NCI-H2227 treated with DMSO at 0.1 percent for 48 hours (cell line): ENCODE results near the gene CAMSAP2.

Source experiments
- DNase-seq: peaks from one replicate; lab custom pipeline; 2025; lab: John Stamatoyannopoulos, UW

The CAMSAP2 gene

DNA sequence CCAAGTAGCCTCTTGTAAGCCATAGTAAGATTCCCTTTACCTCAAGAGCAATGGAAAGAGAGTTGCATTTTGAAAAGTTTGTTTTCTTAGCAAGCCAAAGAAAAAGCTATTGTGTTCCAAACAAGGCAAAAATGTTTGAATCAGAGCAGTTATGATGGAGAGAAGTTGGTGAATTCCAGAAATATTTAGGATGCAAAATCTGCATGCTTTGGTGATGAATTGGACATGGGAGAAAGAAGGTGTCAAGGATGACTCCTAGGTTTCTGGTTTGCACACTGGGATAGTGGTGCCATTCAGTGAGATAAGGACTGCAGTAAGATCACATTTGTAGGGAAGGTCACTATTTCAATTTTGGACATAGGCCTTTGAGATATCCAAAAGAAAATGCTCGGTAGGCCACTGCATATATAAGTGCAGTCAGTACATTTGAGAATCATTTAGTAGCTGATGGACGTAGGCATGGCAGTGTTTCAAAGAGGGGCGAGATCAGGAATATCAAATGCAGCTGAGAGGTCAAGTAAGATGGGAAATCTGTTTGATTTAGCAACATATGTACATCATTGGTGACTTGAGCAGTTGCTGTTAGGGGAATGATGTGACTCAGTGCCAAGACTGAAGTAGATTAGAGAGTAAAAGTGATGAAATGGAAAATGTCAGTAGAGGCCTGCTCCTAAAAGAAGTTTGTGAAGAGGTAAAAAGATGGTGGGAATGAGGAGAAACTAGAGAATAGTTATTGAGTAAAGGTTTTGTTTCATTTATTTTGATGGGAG, 100.2 kb downstream of the CAMSAP2 start:
- DNase-seq: no peak

DNA sequence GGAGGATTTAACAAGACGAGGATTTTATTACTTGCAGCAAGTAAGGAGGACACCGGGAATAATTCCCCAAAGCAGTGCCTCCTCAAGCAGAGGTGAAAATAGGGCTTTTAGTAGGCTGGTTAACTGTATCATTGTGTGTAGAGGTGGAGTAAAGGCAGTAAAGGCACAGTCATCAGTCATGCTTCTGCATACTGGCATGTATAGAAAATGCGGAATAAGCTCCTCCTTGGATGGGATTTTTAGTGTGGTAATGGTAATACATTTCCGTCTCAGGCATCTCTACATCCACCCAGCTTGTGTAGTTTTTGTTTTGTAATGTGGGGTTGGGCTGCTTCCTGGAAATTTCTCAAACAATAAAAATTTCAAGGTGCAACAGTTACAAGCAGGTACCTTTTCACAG, 106.7 kb downstream of the CAMSAP2 start:
- DNase-seq: no peak

DNA sequence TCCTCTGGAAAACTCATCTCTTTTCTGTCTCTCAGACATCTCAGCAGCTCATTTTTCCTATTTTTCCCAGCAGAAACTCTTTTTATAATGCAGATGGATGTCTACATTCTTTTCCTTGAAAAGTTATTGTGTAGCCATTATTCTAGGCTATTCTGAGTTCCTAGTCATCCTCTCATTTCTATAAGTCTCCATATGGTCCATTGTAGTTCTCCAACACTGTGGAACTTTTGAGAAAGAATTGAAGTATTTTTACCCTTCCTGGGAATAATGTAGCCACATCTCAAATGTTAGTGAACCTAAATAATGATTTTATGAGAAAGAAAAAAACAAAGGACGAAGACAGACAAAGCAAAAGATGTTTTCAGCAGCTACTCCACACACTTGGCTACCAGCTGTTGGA, 107.7 kb downstream of the CAMSAP2 start:
- DNase-seq: no peak

DNA sequence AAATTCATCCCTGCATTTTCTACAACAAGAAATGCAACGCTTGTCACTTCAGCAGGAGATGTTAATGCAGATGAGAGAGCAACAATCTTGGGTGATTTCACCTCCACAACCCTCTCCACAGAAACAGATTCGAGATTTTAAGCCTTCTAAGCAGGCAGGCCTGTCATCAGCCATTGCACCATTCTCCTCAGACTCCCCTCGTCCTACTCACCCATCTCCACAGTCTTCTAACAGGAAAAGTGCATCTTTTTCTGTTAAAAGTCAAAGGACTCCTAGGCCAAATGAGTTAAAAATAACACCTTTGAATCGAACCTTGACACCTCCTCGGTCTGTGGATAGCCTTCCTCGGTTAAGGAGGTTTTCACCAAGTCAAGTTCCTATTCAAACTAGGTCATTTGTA, 110.7 kb downstream of the CAMSAP2 start:
- no peak for DNase-seq

DNA sequence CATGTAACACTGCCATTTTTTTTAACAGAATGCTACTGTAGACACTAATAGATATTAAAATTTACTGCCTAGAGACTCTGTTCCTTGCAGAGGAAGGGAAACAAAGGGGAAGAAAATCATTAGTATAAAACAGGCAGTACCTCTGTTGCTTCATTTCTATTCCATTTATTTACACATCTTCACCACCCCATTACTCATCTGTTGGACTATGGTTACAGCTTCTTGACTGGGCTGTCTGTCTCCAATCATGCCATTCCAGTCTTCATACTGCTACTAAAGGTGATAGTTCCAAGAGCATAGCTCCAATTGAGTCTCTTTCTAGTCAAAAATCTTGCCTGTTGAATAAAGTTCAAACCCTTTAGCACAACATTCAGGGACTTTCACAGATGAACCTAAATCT, 111.9 kb downstream of the CAMSAP2 start:
- no peak for DNase-seq

DNA sequence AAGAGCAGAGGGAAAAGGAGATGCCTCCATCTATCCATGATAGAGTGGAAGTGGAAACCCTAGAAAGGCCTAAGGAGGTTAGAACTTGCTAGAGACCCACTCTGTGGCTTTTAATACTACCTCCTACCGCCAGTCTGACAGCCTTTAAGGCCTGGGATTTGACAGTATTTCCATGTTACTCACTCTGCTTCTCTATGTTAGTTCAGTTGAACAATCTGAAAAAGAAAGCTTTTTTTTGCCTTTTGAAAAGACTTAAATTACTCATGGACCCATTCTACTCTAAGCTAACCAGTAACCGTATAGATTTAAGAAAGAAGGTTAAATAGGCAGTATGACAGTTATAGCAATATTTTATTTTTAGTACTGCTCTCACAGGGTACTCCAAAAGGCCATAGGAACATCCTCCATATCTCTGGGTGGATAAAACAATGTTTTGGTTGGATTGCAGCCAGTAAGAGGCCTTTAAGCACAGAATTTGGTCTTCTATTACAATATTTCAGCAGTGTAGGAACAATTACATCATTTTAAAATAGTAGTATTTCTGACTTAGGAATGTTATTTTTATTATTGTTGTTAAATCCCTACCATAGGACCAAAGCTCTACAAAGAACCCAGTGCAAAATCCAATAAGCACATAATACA, 118.1 kb downstream of the CAMSAP2 start:
- DNase-seq: no peak

DNA sequence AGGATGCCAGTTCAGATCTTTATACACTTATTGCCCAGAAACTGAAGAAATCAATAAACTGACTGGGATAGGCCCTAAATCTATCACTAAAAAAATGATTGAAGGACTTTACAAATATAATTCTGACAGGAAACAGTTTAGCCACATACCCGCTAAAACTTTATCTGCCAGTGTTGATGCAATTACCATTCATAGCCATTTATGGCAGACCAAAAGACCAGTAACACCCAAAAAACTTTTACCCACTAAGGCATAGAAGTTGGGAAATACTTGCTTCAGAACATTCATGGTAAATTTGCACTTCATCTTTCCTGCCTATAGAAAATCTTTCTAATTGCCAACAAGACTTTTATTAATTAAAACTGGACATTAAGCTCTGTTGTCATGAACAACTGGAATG, 119.1 kb downstream of the CAMSAP2 start:
- DNase-seq: no peak

DNA sequence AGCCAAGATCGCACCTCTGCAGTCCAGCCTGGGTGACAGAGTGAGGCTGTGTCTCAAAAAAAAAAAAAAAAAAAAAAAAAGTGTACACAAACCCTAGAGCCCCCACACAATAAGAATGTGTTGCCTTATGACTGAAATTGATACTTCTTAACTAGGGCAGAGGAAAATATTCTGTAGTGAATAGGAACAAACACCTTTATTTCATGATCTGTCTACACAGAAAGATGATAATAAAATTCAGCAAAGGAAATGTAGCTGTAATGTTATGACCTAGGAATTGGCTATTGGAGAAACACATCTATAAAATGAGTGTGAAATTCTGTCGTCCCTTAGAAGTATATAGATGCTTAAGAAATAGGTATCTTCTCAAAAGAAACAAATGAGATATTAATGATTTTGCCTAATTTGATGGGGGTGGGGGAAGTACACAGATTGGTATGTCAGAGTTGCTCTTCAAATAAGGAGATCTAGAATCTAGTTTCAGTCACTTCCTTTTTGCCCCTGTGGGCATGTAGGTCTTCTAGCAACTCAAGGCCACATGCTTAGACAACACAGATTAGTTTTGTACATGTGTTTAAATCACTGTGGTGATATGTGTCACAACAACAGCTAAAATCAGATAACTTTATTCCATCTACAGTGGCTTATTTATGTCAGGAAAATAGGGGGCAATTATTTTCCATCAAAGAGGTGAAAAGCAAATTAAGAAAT, 123.4 kb downstream of the CAMSAP2 start:
- DNase-seq: no peak

DNA sequence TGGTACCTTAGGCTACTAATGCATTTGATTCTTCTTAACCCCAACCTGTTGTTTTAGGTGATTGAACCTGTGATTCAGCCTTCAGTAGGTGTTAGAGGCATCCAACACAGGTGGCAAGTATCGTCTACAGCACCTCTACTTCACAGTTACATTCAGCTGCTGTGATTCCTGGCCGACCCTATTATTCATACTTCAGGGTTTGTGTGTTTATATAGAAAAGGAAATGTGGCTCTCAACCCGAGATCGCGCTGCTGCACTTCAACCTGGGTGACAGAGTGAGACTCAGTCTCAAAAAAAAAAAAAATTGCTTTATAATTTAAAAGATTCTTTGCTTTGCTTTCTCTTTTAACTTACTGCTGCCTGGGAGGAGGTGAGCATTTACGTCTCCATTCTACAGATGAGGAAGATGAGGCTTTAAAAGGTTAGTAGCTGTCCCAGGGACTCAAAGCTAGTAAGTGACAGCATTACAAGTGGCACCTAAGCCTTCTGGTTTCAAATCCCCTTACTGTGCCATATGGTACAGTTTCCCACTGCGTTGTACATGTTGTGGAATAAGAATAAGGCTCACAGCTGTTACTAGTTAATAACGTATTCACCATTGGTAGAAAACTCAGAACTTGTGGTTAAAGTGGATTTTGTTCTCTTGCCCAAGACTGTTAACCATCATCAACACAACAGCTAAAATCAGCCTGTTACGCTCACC, 124.2 kb downstream of the CAMSAP2 start:
- no peak for DNase-seq

DNA sequence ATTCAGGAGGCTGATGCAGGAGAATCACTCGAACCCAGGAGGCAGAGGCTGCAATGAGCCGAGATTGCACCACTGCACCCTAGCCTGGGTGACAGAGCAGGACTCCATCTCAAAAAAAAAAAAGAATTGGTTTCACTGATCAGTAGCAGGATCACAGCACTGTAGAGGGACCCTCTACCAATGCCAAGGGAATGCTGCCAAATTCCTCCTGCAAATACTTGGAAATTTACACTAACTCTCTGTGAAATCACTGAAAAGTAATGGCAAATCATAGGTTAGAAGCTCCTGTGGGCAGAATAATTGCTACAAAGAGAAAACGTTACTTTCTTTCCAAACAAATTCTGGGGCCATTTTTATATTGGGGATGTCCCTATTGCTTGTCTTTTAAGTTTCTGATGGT, 127.4 kb downstream of the CAMSAP2 start:
- no peak for DNase-seq

DNA sequence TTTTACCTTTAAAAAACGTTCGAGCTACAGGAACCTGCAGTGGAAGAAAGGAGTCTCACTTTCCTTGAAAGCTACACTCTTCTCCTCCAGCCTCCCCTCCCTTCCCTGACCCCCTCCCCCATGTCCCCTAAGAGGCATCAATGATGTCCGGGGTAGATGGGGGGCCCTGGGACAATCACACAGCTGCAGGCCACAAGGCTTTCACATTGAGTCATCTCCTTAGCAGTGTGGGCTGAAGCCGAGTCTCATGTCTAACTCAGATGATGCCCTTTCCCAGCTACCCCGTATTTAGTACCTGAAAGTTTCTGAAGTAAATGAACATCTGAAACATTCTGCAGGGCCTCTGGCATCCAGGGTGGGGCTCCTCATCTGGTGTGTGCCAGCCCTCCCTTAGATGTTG, 127.8 kb downstream of the CAMSAP2 start:
- no peak for DNase-seq

DNA sequence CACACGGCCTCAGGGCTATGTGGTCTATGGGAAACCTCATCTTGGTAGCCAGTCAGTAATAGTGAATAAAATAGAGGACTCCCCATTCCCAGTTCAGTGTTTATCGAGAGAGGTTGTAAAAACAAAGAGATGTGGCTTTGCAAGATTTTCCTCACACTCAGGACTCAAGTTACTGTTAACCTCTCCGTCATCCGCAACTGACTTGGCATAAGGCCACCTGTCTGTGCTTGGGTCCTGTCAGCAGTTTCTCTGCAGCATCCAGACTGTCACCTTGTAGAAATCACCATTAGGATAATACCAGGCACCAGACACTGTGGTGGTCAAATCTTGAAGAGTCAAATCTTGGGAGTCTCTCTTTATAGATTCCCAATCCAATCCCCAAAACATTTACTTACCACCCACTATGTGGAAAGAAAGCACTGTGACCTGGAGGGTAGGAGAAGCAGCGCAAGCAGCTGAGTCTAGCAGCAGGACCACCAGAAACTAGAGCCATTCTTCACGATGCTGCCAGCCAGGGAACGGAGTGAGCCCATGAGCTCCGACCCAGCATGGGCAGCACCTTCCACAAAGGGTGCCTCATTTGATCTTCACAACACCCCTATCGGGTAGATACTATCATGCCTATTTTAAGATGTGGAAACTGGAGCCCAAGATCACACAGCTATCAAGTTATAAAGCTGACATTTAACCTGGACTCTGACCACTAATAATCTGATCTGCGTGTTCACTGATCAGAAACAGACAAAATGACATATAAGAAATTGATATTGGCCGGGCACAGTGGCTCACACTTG, 128.5 kb downstream of the CAMSAP2 start:
- DNase-seq: no peak

DNA sequence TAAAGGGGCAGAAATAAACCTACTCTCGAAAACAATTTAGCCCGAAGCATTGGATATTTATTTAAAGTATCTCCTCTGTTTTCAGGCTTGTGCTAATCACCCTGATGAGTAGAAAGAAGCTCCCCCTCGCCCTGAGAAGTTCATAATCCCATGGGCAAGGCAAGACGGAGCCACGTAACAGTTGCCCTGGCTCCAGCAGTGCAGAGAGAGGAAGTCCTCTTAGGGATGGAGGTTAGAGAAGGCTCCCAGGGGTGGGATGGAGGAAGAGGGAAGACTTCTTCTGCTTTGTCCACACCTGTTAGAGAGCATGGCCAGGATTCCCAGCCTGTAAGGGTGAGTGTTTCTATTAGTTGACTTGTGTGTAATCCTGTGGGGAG, 130.7 kb downstream of the CAMSAP2 start:
- DNase-seq: no peak

DNA sequence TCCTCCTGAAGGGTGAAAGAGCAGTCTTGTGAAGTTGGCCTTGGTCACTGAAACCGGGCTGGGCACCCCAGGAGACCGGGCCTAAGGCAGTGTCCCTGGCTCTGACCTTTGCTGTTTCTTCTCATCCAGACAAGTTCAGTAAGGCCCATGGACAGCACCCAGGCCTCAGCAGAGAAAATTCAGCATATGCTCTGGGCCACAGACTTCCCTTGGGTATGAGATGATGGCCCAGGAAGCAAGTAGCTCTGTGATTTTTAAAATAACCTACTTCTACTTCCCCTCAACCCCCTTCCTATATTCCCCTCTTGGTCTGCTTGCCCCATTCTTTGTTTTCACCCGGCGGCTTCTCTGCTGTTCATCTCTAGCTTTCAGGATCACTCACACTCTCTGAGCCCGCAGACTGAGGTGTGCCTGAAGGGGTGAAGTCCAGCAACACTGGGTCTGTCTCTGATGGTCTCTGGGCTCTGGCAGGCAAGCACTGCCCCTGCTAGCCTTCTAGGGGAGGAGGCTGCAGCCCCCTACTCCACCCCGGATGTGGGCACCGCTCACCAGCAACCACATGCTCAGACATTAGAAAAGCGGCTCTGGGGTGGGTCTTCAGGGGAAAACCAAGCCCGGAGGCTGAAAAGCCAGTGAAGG, 131.2 kb downstream of the CAMSAP2 start:
- DNase-seq: no peak

DNA sequence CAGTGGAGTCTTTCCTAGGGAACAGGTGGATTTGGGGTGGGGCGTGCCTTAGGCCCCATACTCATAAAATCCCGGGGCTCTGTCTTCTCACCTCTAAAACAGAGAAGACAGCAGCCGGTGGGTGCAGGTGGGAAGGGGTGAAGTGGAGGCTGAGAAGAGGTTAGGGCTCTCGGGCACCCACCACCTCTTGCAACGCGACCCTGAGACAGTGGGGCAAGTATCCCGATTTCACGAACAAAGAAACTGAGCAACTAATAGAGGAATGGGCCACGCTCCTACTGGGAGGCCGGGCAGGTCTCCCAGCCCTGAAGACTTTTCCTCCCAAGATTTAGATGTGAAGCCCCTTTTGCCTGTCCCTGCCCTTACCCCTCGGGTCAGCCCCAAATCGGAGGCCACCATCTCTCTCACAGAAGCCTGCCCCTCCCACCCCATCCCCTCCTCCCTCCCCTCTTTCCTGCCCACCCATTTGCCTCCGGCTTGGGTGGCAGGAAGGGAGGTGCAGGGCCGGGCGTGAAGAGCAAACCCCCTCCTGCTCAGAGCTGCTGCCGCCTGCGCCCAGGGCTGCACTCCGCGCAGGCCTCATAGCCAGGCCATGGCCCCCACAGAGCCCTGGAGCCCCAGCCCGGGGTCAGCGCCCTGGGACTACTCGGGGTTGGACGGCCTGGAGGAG, 133.9 kb downstream of the CAMSAP2 start, which contains the start of gene GPR25:
Gene GPR25 (plus strand): TSS at position 536 of the 670 bp plus-strand sequence. CDS start 57 bp downstream, at position 593.
- no peak for DNase-seq

DNA sequence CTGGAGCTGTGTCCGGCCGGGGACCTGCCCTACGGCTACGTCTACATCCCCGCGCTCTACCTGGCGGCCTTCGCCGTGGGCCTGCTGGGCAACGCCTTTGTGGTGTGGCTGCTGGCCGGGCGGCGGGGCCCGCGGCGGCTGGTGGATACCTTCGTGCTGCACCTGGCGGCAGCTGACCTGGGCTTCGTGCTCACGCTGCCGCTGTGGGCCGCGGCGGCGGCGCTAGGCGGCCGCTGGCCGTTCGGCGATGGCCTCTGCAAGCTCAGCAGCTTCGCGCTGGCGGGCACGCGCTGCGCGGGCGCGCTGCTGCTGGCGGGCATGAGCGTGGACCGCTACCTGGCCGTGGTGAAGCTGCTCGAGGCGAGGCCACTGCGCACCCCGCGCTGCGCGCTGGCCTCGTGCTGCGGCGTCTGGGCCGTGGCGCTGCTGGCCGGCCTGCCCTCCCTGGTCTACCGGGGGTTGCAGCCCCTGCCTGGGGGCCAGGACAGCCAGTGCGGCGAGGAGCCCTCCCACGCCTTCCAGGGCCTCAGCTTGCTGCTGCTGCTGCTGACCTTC, 134.5 kb downstream of the CAMSAP2 start:
- no peak for DNase-seq

DNA sequence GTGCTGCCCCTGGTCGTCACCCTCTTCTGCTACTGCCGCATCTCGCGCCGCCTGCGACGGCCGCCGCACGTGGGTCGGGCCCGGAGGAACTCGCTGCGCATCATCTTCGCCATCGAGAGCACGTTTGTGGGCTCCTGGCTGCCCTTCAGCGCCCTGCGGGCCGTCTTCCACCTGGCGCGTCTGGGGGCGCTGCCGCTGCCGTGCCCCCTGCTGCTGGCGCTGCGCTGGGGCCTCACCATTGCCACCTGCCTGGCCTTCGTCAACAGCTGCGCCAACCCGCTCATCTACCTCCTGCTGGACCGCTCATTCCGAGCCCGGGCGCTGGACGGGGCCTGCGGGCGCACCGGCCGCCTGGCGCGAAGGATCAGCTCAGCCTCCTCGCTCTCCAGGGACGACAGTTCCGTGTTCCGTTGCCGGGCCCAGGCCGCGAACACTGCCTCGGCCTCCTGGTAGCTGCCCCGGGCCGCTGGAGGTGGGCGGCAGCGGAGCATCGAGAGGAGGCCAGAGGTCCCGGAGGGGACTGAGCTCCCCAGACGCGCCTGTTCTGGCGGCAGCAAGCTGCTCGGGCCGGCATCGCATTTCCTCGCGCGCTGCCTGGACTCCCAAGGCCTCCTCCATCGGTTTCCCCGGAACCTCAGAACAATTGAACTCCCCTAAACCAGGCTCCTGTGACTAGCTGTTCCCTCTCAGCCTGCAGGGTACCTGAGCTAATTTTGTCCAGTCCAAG, 135.1 kb downstream of the CAMSAP2 start:
- no peak for DNase-seq

DNA sequence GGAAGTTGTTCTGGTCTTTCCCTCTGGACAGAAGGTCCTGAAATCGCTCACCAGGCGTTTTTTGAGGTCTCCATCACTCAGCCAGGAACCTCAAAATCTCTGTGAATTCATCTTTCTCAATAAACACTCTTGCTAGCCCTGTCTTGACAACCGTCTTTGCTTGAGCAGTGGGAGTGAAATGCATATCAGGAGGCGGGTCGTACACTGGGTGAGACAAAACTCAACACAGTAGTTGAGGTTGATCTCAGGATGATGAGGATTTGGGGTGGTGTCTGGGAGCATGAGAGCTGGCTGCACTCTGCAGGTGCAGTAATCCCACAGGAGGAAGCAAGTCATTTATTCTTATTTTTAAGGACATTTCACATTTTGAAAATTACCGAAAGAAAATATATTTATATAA, 136.0 kb downstream of the CAMSAP2 start:
- DNase-seq: no peak

DNA sequence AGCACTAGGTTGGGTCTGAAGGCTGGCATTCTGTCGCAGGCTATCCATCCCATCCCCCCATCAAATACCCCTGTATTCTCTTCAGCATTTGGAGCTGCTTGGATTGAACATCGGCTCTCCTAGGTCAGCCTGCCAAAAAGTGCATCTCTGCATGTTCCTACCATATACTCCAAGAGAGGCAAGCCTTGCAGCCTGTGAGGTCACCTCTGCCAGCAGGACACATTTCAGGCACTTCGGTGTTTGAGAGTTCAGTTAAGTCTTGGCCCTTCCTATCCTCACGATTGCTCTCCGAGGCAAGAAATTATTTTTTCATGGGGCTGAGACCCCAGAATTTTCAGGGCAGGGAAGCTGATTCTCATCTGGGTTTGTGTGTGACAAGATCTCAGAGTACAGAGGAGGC, 136.7 kb downstream of the CAMSAP2 start:
- DNase-seq: no peak

DNA sequence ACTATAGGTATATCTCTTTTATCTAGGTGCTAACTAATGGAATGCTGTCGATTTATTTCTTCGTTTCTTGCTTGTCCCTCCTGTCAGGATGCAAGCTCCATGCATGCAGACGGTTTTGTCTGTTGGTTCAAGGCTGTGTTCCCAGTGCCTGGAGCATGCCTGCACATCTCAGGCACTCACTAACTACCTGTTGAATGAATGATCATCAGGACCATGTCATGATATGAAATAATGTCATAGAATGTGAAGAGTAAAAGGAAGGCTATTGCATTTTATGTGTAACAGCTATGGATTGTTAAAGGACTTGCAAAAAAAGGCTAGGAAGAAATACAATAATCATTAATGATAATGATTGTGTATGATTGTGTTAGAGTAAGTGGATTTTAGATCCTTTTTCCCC, 138.3 kb downstream of the CAMSAP2 start:
- no peak for DNase-seq
